NT2/D1 (cell line): ENCODE results near the gene NAP1L2.

Source experiments
- YY1 ChIP-seq: IDR thresholded peaks from 2 replicates; pipeline ENCODE4 v1.6.1; 2011; ENCODE audit not compliant: insufficient read length, insufficient read depth
- ZNF274 ChIP-seq: IDR thresholded peaks from 2 replicates; pipeline ENCODE4 v1.6.1; 2011; ENCODE audit warnings: mild to moderate bottlenecking, low read depth, low read length

- TF ChIP-seq ZNF274 (no peak), YY1 (no peak)
Observed at GRCh38 chrX:73206366-73206765, 8.3 kb downstream of the NAP1L2 start.
